Measurements from ENCODE around the gene HOXB13. TPM values are rescaled to one million over a fixed set of nuclear protein-coding genes. Genes with fewer than 3 reads are reported as not detected.
A peak's percentile ranks its signal among the peaks of the same experiment; 100 is the strongest.

Gene HOXB13
- total RNA-seq, 1 experiment from 2014 or later = not detected

DNA sequence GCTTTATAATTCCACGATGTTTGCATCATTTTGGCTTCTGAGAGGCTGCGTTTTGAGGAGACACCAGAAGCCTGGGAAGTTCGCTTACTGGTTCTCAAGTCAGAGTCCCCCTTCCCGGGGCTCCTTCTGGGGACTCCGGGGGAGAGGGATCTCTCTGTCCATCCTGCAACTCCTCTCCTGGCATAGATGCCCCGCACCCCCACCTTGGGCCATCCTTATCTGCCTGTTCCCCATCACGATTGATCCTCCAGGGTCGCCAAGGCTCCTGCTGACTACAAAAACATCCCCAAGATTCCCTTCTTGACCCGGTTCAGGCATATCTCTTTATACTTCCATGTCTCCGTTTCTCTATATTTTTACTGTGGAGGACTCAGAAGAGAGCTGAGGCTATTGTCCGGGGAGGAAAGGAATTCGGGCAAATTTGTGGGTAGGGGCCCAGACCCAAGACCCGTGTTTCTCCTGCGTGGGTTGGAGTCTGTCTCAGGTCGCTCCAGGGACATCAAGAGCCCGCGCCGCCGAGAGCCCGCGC, 18.4 kb upstream of the HOXB13 start:
- H3K56ac ChIP-seq (ENCODE audit: insufficient read length, low read depth, low read length) = no peak overlapping the region
- peak; percentile 54 for DNase-seq
- H3K9ac ChIP-seq (ENCODE audit: extremely low read depth, insufficient read length, low read length) = no peak overlapping the region
- H4K5ac ChIP-seq (ENCODE audit: insufficient read length, low read depth, low read length) = no peak overlapping the region
- H2BK5ac ChIP-seq (ENCODE audit: insufficient read length, low read length) = no peak overlapping the region
- no peak overlapping the region for H4K8ac ChIP-seq (replicated peaks; ENCODE audit: insufficient read length, low read depth, low read length)
- no peaks in the 10 kb centered on the region for H3K79me1 ChIP-seq (ENCODE audit: insufficient read depth, low read depth, low read length, poor library complexity, severe bottlenecking)
- no peak overlapping the region for H2BK20ac ChIP-seq (ENCODE audit: low read depth, low read length, poor library complexity, severe bottlenecking)
- no peak overlapping the region for H2BK15ac ChIP-seq (ENCODE audit: low read depth, low read length)
- H2AK5ac ChIP-seq (ENCODE audit: insufficient read length, low read length) = no peak overlapping the region
- H3K4me2 ChIP-seq (ENCODE audit: insufficient read depth, insufficient read length, low read length) = no peak overlapping the region
- no peak overlapping the region for H2BK120ac ChIP-seq (ENCODE audit: low read depth, low read length, poor library complexity, severe bottlenecking)
- no CpG with 5 or more reads among the region's 21 CpGs for WGBS (ENCODE audit: extremely low coverage, insufficient read length, low lambda C conversion rate)
- no peak overlapping the region for H3K4ac ChIP-seq (ENCODE audit: low read depth, low read length)
- no peaks in the 10 kb centered on the region for H4K20me1 ChIP-seq (ENCODE audit: control insufficient read depth, insufficient read depth, insufficient read length)
- no peak overlapping the region for H3K18ac ChIP-seq (ENCODE audit: insufficient read length, low read depth, low read length)
- Mint-ChIP-seq H3K27ac (no peak overlapping the region), H3K27me3 (ENCODE audit: low read depth) (peaks cover 100% of the 10 kb centered on the region), H3K36me3 (ENCODE audit: insufficient read depth in 1 of 3, low read depth in 3 of 3) (no peaks in the 10 kb centered on the region), H3K4me3 (no peak overlapping the region), H3K4me1 (peaks cover 6 to 11% of the 10 kb centered on the region in 2 experiments; a peak in 3 of 4 replicates), H3K9me3 (peaks cover 0 to 5% of the 10 kb centered on the region in 2 experiments; a peak in 2 of 5 replicates)
- H3T11ph ChIP-seq (ENCODE audit: low read length) = no peak overlapping the region
- H3K23me2 ChIP-seq (ENCODE audit: insufficient read length, low read depth, low read length, poor library complexity, severe bottlenecking) = no peaks in the 10 kb centered on the region
- no peaks in the 10 kb centered on the region for H3K4me1 ChIP-seq (ENCODE audit: insufficient read depth, low read length)
- TF ChIP-seq CTCF (conservative IDR thresholded peaks at IDR 0.05) = no peak
- no peak overlapping the region for H2AFZ ChIP-seq (ENCODE audit: low read length)
- no peak overlapping the region for H3K23ac ChIP-seq (ENCODE audit: insufficient read length, low read depth, low read length)
- H3K79me2 ChIP-seq (ENCODE audit: insufficient read depth, low read length) = no peaks in the 10 kb centered on the region
- H3K27ac ChIP-seq (ENCODE audit: insufficient read length, low read depth, low read length) = no peak overlapping the region
- H4K91ac ChIP-seq (ENCODE audit: insufficient read length, low read depth, low read length) = no peak overlapping the region
- peaks cover 98% of the 10 kb centered on the region for H3K27me3 ChIP-seq (ENCODE audit: insufficient read depth, low read length)
- no peaks in the 10 kb centered on the region for H3K9me3 ChIP-seq (ENCODE audit: control insufficient read depth, low read depth, low read length)
- H3K14ac ChIP-seq (ENCODE audit: insufficient read depth, low read length) = no peak overlapping the region
- H2BK12ac ChIP-seq (ENCODE audit: insufficient read length, low read depth, low read length) = no peak overlapping the region
